DOHH2 (cell line): ENCODE data around the gene STAM.

Experiments used
- EZH2phosphoT487 ChIP-seq: fragments of 200-600 bp; sonication (generic); IDR thresholded peaks from 2 replicates; pipeline ENCODE4 v1.6.1; 2017; ENCODE audit warnings: borderline replicate concordance, mild to moderate bottlenecking, antibody characterized with exemption, low read length, moderate library complexity, mixed read lengths
- TF ChIP-seq, protein P1 (sequence below): fragments of 200-600 bp; sonication (generic); IDR thresholded peaks from one replicate; pipeline ENCODE4 v1.5.1; 2014; ENCODE audit warnings: antibody characterized with exemption, mild to moderate bottlenecking, low read depth, low read length; ENCODE audit not compliant: poor library complexity, severe bottlenecking

DNA sequence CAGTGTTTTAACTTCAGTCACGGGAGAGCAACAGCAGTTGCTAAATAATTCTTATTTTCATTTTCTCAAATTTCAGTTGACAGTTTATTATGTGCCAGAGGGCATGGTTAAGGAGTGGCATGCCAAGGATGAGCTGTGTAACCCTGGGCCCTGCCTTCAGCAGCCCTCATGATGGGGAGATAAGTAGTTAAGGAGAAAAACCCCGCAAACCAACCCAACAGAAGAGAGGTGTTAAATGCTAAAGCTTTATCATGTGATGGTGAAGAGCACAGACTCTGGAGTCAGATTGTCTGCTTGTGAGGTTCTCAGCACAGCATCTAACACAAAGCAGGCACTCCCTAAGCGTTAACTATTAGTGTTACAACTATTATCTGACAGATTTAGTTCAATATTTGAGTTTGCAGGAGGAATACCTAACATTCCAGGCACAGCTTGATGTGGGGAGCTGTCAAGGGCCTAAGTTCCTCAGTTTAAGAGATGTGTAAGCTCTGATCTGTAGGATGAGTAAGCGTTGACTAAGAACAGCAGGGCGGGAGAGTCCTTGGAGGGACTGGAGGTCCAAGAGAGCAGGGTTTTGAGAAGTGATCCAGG lies 29.6 kb downstream of the STAM start:
- TF ChIP-seq, protein P1, sequence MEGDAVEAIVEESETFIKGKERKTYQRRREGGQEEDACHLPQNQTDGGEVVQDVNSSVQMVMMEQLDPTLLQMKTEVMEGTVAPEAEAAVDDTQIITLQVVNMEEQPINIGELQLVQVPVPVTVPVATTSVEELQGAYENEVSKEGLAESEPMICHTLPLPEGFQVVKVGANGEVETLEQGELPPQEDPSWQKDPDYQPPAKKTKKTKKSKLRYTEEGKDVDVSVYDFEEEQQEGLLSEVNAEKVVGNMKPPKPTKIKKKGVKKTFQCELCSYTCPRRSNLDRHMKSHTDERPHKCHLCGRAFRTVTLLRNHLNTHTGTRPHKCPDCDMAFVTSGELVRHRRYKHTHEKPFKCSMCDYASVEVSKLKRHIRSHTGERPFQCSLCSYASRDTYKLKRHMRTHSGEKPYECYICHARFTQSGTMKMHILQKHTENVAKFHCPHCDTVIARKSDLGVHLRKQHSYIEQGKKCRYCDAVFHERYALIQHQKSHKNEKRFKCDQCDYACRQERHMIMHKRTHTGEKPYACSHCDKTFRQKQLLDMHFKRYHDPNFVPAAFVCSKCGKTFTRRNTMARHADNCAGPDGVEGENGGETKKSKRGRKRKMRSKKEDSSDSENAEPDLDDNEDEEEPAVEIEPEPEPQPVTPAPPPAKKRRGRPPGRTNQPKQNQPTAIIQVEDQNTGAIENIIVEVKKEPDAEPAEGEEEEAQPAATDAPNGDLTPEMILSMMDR: no peak
- TF ChIP-seq EZH2phosphoT487: no peak
